Measurements from ENCODE around the gene GRM5. TPM values are rescaled to one million over a fixed set of nuclear protein-coding genes. Genes with fewer than 3 reads are reported as not detected.

The GRM5 gene
- total RNA-seq, 1 experiment from 2014 or later: 0.03 TPM

GRCh38 chr11:88494848-88495247 is 570.9 kb downstream of the GRM5 start:
- no peak for ATAC-seq
- intact Hi-C loops (cut with micrococcal nuclease; ENCODE audit: unreplicated experiment) (no loop called here), in situ Hi-C loops (cut with HindIII; ENCODE audit: low pct_unique_long_range_greater_than_20kb, low sequenced_read_pairs) (no loop called here)
- TF ChIP-seq TCF7L2 (IDR thresholded peaks at IDR 0.05; ENCODE audit: low read depth, low read length) (no peak), REST (IDR thresholded peaks at IDR 0.05; ENCODE audit: insufficient read depth in 1 of 2, low read depth in 2 of 2, low read length in 1 of 2) (no peak), CTCF (IDR thresholded peaks at IDR 0.05) (peak; percentile 13; the same call in 1 of the 2 replicates)
- no peaks in the 10 kb centered on the region; the same call in 1 of the 2 replicates for H3K36me3 ChIP-seq (ENCODE audit: control insufficient read depth, insufficient read depth, low read length)
- CTCF ChIA-PET: no interaction called here
- H3K27ac ChIP-seq (ENCODE audit: low read length): no peak overlapping the region
- H3K4me1 ChIP-seq (ENCODE audit: control insufficient read depth, insufficient read depth, low read length): no peaks in the 10 kb centered on the region
- POLR2A ChIA-PET: interaction anchor here (0.6 kb wide), 1 partner anchor 826 kb away, joined by 4 read pairs; no protein-coding TSS in a partner anchor
- DNase-seq (ENCODE audit: low read depth, low spot score): no peak
- no peak overlapping the region for H3K4me3 ChIP-seq (ENCODE audit: low read depth in 2 of 2, low read length in 2 of 2)
- H3K27me3 ChIP-seq (ENCODE audit: control insufficient read depth, insufficient read depth, low read length): no peaks in the 10 kb centered on the region
- BruUV-seq (replicated peaks): no TSS peak
- H3K9me3 ChIP-seq (ENCODE audit: control insufficient read depth, insufficient read depth, low read depth, low read length): no peaks in the 10 kb centered on the region

- POLR2A ChIA-PET: no interaction called here
- TF ChIP-seq CTCF (IDR thresholded peaks at IDR 0.05) (no peak), SIN3A (IDR thresholded peaks at IDR 0.05; ENCODE audit: borderline replicate concordance, insufficient read depth, low read depth, low read length) (no peak), POLR2AphosphoS5 (IDR thresholded peaks at IDR 0.05; ENCODE audit: low read depth, low read length) (no peak), REST (IDR thresholded peaks at IDR 0.05; ENCODE audit: insufficient read depth in 1 of 2, low read depth in 2 of 2, low read length in 1 of 2) (no peak), TCF7L2 (IDR thresholded peaks at IDR 0.05; ENCODE audit: low read depth, low read length) (no peak)
- no peak for ATAC-seq
- Histone ChIP-seq H3K27ac (ENCODE audit: low read length) (no peak overlapping the region), H3K9me3 (ENCODE audit: control insufficient read depth, insufficient read depth, low read depth, low read length) (no peaks in the 10 kb centered on the region), H3K27me3 (ENCODE audit: control insufficient read depth, insufficient read depth, low read length) (no peaks in the 10 kb centered on the region), H3K36me3 (ENCODE audit: control insufficient read depth, insufficient read depth, low read length) (no peaks in the 10 kb centered on the region), H3K4me1 (ENCODE audit: control insufficient read depth, insufficient read depth, low read length) (no peaks in the 10 kb centered on the region), H3K4me3 (ENCODE audit: low read depth in 2 of 2, low read length in 2 of 2) (no peak overlapping the region)
- intact Hi-C loops (cut with micrococcal nuclease; ENCODE audit: unreplicated experiment) (no loop called here), in situ Hi-C loops (cut with HindIII; ENCODE audit: low pct_unique_long_range_greater_than_20kb, low sequenced_read_pairs) (no loop called here)
- BruUV-seq (replicated peaks): no TSS peak
- CTCF ChIA-PET: no interaction called here
- no peak for DNase-seq (ENCODE audit: low read depth, low spot score)
Observed at GRCh38 chr11:88491674-88492073, 574.1 kb downstream of the GRM5 start.

All from Panc1 (cell line).